ENCODE results near the gene OR52A5. TPM values are rescaled to one million over a fixed set of nuclear protein-coding genes. Genes with fewer than 3 reads are reported as not detected.
"Not testable (repeated sequence)": the region's sequence is repeated elsewhere in the genome, so short reads cannot be mapped to it uniquely, and the experiment has no call there.

OR52A5 gene
- total RNA-seq, 4 donors from 2014 or later: not detected

GRCh38 chr11:5159806-5160205, 21.6 kb upstream of the OR52A5 start:
- Histone ChIP-seq H3K27ac (replicated peaks in 1 of 4) (no peak overlapping the region), H3K9me3 (no peaks in the 10 kb centered on the region), H3K4me3 (no peak overlapping the region), H3K4me1 (no peaks in the 10 kb centered on the region), H3K36me3 (no peaks in the 10 kb centered on the region), H3K27me3 (no peaks in the 10 kb centered on the region)
- TF ChIP-seq POLR2AphosphoS5 (IDR thresholded peaks at IDR 0.05): no peak
- no peak for TF ChIP-seq EP300 (IDR thresholded peaks at IDR 0.05)
- no peak for TF ChIP-seq CTCF (IDR thresholded peaks at IDR 0.05)
- no peak for TF ChIP-seq POLR2A (IDR thresholded peaks at IDR 0.05; ENCODE audit: low read depth)
- intact Hi-C loops (cut with DNase I): no loop called here
- no peak for DNase-seq (ENCODE audit: extremely low spot score)

GRCh38 chr11:5154657-5155056, 16.5 kb upstream of the OR52A5 start, which contains the start of gene OR52A1:
Gene OR52A1 (minus strand): TSS chr11:5154757. CDS start chr11:5152369, 2,388 bp downstream.
- no peak for DNase-seq (ENCODE audit: extremely low spot score)
- Histone ChIP-seq H3K4me3 (no peak within 1 kb of the TSS), H3K27me3 (no peaks in the 10 kb centered on the region), H3K27ac (replicated peaks in 1 of 4) (no peak within 1 kb of the TSS), H3K9me3 (no peaks in the 10 kb centered on the region), H3K4me1 (no peaks in the 10 kb centered on the region), H3K36me3 (no peaks in the 10 kb centered on the region)
- TF ChIP-seq POLR2A (IDR thresholded peaks at IDR 0.05; ENCODE audit: low read depth): no peak
- no peak for TF ChIP-seq CTCF (IDR thresholded peaks at IDR 0.05)
- no peak for TF ChIP-seq EP300 (IDR thresholded peaks at IDR 0.05)
- no peak for TF ChIP-seq POLR2AphosphoS5 (IDR thresholded peaks at IDR 0.05)
- intact Hi-C loops (cut with DNase I): no loop called here
- 75% methylated on average over 3 of the region's 3 CpGs for WGBS

GRCh38 chr11:5153574-5154431, 15.6 kb upstream of the OR52A5 start:
- no peaks in the 10 kb centered on the region for H3K9me3 ChIP-seq
- WGBS: 62% methylated on average over 3 of the region's 3 CpGs
- H3K4me1 ChIP-seq: no peaks in the 10 kb centered on the region
- no peaks in the 10 kb centered on the region for H3K27me3 ChIP-seq
- TF ChIP-seq POLR2A (IDR thresholded peaks at IDR 0.05; ENCODE audit: low read depth) (no peak), CTCF (IDR thresholded peaks at IDR 0.05) (no peak), POLR2AphosphoS5 (IDR thresholded peaks at IDR 0.05) (no peak), EP300 (IDR thresholded peaks at IDR 0.05) (no peak)
- no peak overlapping the region for H3K27ac ChIP-seq (replicated peaks in 1 of 4)
- intact Hi-C loops (cut with DNase I): no loop called here
- no peak for DNase-seq (ENCODE audit: extremely low spot score)
- H3K36me3 ChIP-seq: no peaks in the 10 kb centered on the region
- no peak overlapping the region for H3K4me3 ChIP-seq

- WGBS: 35% methylated on average over 3 of the region's 3 CpGs
- intact Hi-C loops (cut with DNase I): no loop called here
- Histone ChIP-seq H3K27me3 (no peaks in the 10 kb centered on the region), H3K36me3 (no peaks in the 10 kb centered on the region), H3K9me3 (no peaks in the 10 kb centered on the region), H3K4me1 (no peaks in the 10 kb centered on the region), H3K27ac (replicated peaks in 1 of 4) (no peak overlapping the region), H3K4me3 (no peak overlapping the region)
- no peak for DNase-seq (ENCODE audit: extremely low spot score)
- TF ChIP-seq CTCF (IDR thresholded peaks at IDR 0.05) (no peak), POLR2A (IDR thresholded peaks at IDR 0.05; ENCODE audit: low read depth) (no peak), EP300 (IDR thresholded peaks at IDR 0.05) (no peak), POLR2AphosphoS5 (IDR thresholded peaks at IDR 0.05) (no peak)
These were observed 13.6 kb upstream of the OR52A5 start for GRCh38 chr11:5151713-5152153.

DNA sequence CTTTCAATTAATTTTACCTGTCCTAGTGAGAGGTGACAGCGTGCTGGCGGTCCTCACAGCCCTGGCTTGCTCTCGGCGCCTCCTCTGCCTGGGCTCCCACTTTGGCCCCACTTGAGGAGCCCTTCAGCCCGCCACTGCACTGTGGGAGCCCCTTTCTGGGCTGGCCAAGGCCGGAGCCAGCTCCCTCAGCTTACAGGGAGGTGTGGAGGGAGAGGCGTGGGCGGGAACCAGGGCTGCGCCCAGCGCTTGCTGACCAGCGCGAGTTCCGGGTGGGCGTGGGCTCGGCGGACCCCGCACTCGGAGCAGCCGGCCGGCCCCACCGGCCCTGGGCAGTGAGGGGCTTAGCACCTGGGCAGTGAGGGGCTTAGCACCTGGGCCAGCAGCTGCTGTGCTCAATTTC, 6.0 kb upstream of the OR52A5 start:
- WGBS: 96% methylated on average over 18 of the region's 21 CpGs

More for the DNA sequence above, 6.0 kb upstream of the OR52A5 start:
- H3K27ac ChIP-seq (replicated peaks in 1 of 4); H3K9me3 ChIP-seq; H3K36me3 ChIP-seq; H3K4me3 ChIP-seq; intact Hi-C loops (cut with DNase I); H3K4me1 ChIP-seq; H3K27me3 ChIP-seq; DNase-seq (ENCODE audit: extremely low spot score): not testable (repeated sequence)
